Gastroesophageal sphincter (tissue), 3 donors: ENCODE measurements around the gene C1QB.

ENCODE experiments used
- CTCF ChIP-seq, 4 experiments: fragments of 200-600 bp in 2 of 4; fragments of 450-650 bp in 2 of 4; sonication (generic) in 1 of 4; IDR thresholded peaks; one replicate each; pipeline ENCODE4 v1.5.1; 2017 to 2019; ENCODE audit warnings: antibody characterized with exemption in 4 of 4, mild to moderate bottlenecking in 2 of 4, moderate library complexity in 2 of 4
- EP300 ChIP-seq: sonication (generic); formaldehyde crosslinking; IDR thresholded peaks from one replicate; pipeline ENCODE4 v1.6.1; 2017; ENCODE audit warnings: antibody characterized with exemption, mild to moderate bottlenecking
- POLR2A ChIP-seq, 2 donors: fragments of 450-650 bp; IDR thresholded peaks; one replicate each; pipeline ENCODE4 v1.6.1; 2017; ENCODE audit warnings: antibody characterized with exemption in 2 of 2, mild to moderate bottlenecking in 2 of 2, moderate library complexity in 1 of 2
- POLR2AphosphoS5 ChIP-seq: sonication (generic); formaldehyde crosslinking; IDR thresholded peaks from one replicate; pipeline ENCODE4 v1.6.1; 2017; ENCODE audit warnings: antibody characterized with exemption

DNA sequence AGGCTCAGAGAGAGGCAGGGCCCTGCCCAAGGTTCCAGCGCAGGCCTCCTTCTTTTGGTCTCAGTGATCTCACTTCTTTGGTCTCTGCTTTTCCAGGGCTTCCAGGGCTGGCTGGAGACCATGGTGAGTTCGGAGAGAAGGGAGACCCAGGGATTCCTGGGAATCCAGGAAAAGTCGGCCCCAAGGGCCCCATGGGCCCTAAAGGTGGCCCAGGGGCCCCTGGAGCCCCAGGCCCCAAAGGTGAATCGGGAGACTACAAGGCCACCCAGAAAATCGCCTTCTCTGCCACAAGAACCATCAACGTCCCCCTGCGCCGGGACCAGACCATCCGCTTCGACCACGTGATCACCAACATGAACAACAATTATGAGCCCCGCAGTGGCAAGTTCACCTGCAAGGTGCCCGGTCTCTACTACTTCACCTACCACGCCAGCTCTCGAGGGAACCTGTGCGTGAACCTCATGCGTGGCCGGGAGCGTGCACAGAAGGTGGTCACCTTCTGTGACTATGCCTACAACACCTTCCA lies 7.7 kb downstream of the C1QB start:
- no peak for TF ChIP-seq POLR2AphosphoS5
- no peak for TF ChIP-seq CTCF (IDR thresholded peaks at IDR 0.05)
- TF ChIP-seq POLR2A (IDR thresholded peaks at IDR 0.05) = no peak
- no peak for TF ChIP-seq EP300
